Liver (tissue), 3 donors: ENCODE data around the gene NT5M.

Experiments used
- GABPA ChIP-seq, 2 donors: IDR thresholded peaks in 1 of 2; conservative IDR thresholded peaks in 1 of 2; 2 replicates each; pipeline ENCODE4 v1.6.1; 2016; ENCODE audit warnings: antibody characterized with exemption in 2 of 2, mild to moderate bottlenecking in 1 of 2, moderate library complexity in 1 of 2
- HNF4A ChIP-seq, 2 donors: conservative IDR thresholded peaks; 2 replicates each; pipeline ENCODE4 v1.6.1; 2016; ENCODE audit warnings: antibody characterized with exemption in 2 of 2, mild to moderate bottlenecking in 2 of 2
- RAD21 ChIP-seq, 2 donors: IDR thresholded peaks; 2 replicates each; pipeline ENCODE4 v1.6.1; 2016; ENCODE audit warnings: antibody characterized with exemption in 2 of 2, mild to moderate bottlenecking in 2 of 2
- SP1 ChIP-seq: IDR thresholded peaks from 2 replicates; pipeline ENCODE4 v1.6.1; 2018; ENCODE audit warnings: antibody characterized with exemption, mild to moderate bottlenecking
- TAF1 ChIP-seq: conservative IDR thresholded peaks from 2 replicates; pipeline ENCODE4 v1.6.1; 2016; ENCODE audit warnings: antibody characterized with exemption, mild to moderate bottlenecking
- TF ChIP-seq, protein P1 (sequence below): fragments of 150-350 bp; IDR thresholded peaks from 2 replicates; pipeline ENCODE4 v1.5.1; 2017; ENCODE audit warnings: improper control_type of control experiment, low read depth, low read length; ENCODE audit not compliant: missing input control
- TF ChIP-seq, protein P2 (sequence below): IDR thresholded peaks from 2 replicates; pipeline ENCODE4 v1.6.1; 2016; ENCODE audit warnings: antibody characterized with exemption
- TF ChIP-seq, protein P3 (sequence below): IDR thresholded peaks from 2 replicates; pipeline ENCODE4 v1.6.1; 2016; ENCODE audit warnings: antibody characterized with exemption
- donor health status: healthy.
- donor health status: healthy.

DNA sequence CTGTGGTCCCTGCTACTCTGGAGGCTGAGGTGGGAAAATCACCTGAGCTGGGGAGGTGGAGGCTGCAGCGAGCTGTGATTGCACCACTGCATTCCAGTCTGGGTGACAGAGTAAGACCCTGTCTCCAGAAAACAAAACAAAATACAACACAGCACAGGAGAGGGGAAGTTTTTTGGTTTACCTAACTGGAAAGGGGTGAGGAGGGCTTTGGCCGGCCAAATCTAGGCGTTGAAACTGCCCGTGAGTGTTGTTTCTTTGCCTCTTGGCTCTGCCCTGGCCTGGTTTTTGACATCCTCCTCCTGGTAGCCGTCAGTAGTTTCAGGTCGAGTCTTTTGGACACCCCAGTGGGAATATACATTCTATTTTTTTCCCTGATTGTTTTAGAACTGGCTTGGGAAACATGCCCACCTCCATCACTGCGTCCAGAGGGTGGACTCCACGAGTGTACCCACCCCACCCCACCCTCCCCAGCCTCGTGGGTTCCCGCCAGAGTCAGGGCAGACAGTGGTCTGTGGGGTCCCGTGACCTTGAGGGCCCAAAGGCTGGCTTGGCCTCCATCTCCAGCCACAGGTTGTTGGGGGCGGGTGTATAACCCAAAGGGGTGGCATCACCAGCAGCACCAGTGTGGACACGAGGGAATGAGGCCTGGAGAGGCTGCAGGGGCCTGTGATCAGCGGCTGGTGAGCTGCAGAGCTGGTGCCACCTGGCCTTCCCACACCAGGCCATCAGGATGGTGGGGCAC lies 42.7 kb downstream of the NT5M start:
- TF ChIP-seq, protein P1, sequence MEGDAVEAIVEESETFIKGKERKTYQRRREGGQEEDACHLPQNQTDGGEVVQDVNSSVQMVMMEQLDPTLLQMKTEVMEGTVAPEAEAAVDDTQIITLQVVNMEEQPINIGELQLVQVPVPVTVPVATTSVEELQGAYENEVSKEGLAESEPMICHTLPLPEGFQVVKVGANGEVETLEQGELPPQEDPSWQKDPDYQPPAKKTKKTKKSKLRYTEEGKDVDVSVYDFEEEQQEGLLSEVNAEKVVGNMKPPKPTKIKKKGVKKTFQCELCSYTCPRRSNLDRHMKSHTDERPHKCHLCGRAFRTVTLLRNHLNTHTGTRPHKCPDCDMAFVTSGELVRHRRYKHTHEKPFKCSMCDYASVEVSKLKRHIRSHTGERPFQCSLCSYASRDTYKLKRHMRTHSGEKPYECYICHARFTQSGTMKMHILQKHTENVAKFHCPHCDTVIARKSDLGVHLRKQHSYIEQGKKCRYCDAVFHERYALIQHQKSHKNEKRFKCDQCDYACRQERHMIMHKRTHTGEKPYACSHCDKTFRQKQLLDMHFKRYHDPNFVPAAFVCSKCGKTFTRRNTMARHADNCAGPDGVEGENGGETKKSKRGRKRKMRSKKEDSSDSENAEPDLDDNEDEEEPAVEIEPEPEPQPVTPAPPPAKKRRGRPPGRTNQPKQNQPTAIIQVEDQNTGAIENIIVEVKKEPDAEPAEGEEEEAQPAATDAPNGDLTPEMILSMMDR, result no peak
- TF ChIP-seq, protein P2, sequence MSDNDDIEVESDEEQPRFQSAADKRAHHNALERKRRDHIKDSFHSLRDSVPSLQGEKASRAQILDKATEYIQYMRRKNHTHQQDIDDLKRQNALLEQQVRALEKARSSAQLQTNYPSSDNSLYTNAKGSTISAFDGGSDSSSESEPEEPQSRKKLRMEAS, result no peak
- TF ChIP-seq RAD21 (IDR thresholded peaks at IDR 0.05) (no peak), HNF4A (conservative IDR thresholded peaks at IDR 0.05) (no peak), SP1 (no peak), TAF1 (no peak), GABPA (IDR thresholded peaks at IDR 0.05 in 1 of 2, conservative IDR thresholded peaks at IDR 0.05 in 1 of 2) (no peak)
- TF ChIP-seq, protein P3, sequence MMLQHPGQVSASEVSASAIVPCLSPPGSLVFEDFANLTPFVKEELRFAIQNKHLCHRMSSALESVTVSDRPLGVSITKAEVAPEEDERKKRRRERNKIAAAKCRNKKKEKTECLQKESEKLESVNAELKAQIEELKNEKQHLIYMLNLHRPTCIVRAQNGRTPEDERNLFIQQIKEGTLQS, result no peak
